DOHH2 (cell line): Measurements from ENCODE around the gene CD164L2.
A peak's percentile ranks its signal among the peaks of the same experiment; 100 is the strongest.

ENCODE experiments used
- CTCF ChIP-seq: fragments of 200-600 bp; sonication (generic); IDR thresholded peaks from one replicate; pipeline ENCODE4 v1.5.1; 2014; ENCODE audit warnings: antibody characterized with exemption, mild to moderate bottlenecking, low read depth, low read length; ENCODE audit not compliant: poor library complexity, severe bottlenecking
- EZH2phosphoT487 ChIP-seq: fragments of 200-600 bp; sonication (generic); IDR thresholded peaks from 2 replicates; pipeline ENCODE4 v1.6.1; 2017; ENCODE audit warnings: borderline replicate concordance, mild to moderate bottlenecking, antibody characterized with exemption, low read length, moderate library complexity, mixed read lengths

GRCh38 chr1:27395441-27396195, 12.5 kb upstream of the CD164L2 start:
- TF ChIP-seq CTCF (peak; percentile 92), EZH2phosphoT487 (no peak)
